CD4-positive, alpha-beta memory T cell (primary cell): ENCODE data around the gene TGFBR2. TPM values are rescaled to one million over a fixed set of nuclear protein-coding genes. Genes with fewer than 3 reads are reported as not detected.

Source experiments
- CTCF ChIA-PET: fragments of 350-600 bp; sonication (Branson Sonifier 250); formaldehyde crosslinking; loops from one replicate; lab custom pipeline; 2021; ENCODE audit warnings: inconsistent platforms; ENCODE audit not compliant: partially characterized antibody; lab: Charles Lee
- POLR2A ChIA-PET: fragments of 350-600 bp; sonication (Branson Sonifier 250); formaldehyde crosslinking; loops from one replicate; lab custom pipeline; 2021; ENCODE audit not compliant: partially characterized antibody; lab: Charles Lee
- DNase-seq, 5 donors: peaks; one replicate each; pipeline versions ENCODE4 v3.0.0 to v3.0.0-alpha.2; 2020 to 2022; ENCODE audit warnings: mixed read lengths in 1 of 5
- H3K27ac ChIP-seq: one replicate; pipeline ENCODE4 v1.7.0; 2013; ENCODE audit warnings: low read depth, low read length
- H3K27me3 ChIP-seq: 2 replicates; pipeline ENCODE4 v1.7.0; 2013; ENCODE audit warnings: mild to moderate bottlenecking, low read length, moderate library complexity; ENCODE audit not compliant: insufficient read depth
- H3K36me3 ChIP-seq: 2 replicates; pipeline ENCODE4 v1.7.0; 2013; ENCODE audit warnings: mild to moderate bottlenecking, low read length, moderate library complexity; ENCODE audit not compliant: insufficient read depth
- H3K4me1 ChIP-seq: 2 replicates; pipeline ENCODE4 v1.7.0; 2013; ENCODE audit warnings: mild to moderate bottlenecking, low read length, moderate library complexity; ENCODE audit not compliant: insufficient read depth
- H3K4me3 ChIP-seq, 2 donors: one replicate each; pipeline ENCODE4 v1.7.0; 2013; ENCODE audit warnings: low read length in 2 of 2, mild to moderate bottlenecking in 1 of 2
- H3K9me3 ChIP-seq, 2 donors: one replicate each; pipeline ENCODE4 v1.7.0; 2013; ENCODE audit warnings: low read length in 2 of 2, control low read depth in 1 of 2; ENCODE audit not compliant: control insufficient read depth in 1 of 2
- H3K27ac Mint-ChIP-seq, 7 donors: one replicate each; pipeline ENCODE4 v1.8.0; 2020 to 2021; ENCODE audit warnings: mixed read lengths in 7 of 7, mild to moderate bottlenecking in 6 of 7, inconsistent platforms in 3 of 7, moderate library complexity in 3 of 7
- H3K27me3 Mint-ChIP-seq, 2 donors: one replicate each; pipeline ENCODE4 v1.8.0; 2020 to 2021; ENCODE audit warnings: mixed read lengths in 2 of 2
- H3K36me3 Mint-ChIP-seq, 2 donors: one replicate each; pipeline ENCODE4 v1.8.0; 2020 to 2021; ENCODE audit warnings: mixed read lengths in 2 of 2, inconsistent platforms in 1 of 2, mild to moderate bottlenecking in 1 of 2
- H3K4me1 Mint-ChIP-seq, 4 donors: one replicate each; pipeline ENCODE4 v1.8.0; 2020 to 2021; ENCODE audit warnings: mixed read lengths in 4 of 4, mild to moderate bottlenecking in 1 of 4
- H3K4me3 Mint-ChIP-seq, 8 donors: one replicate each; pipeline ENCODE4 v1.8.0; 2020 to 2021; ENCODE audit warnings: mixed read lengths in 8 of 8, mild to moderate bottlenecking in 7 of 8, moderate library complexity in 6 of 8, inconsistent platforms in 3 of 8
- H3K9me3 Mint-ChIP-seq, 8 donors: one replicate each; pipeline ENCODE4 v1.8.0; 2020 to 2021; ENCODE audit warnings: mixed read lengths in 8 of 8, mild to moderate bottlenecking in 5 of 8, inconsistent platforms in 3 of 8, moderate library complexity in 1 of 8
- intact Hi-C: fragments of 100-400 bp; cut with micrococcal nuclease; formaldehyde crosslinking; loops from one replicate; pipeline ENCODE4 v1.15.1; 2023
- polyA plus RNA-seq, 2 donors: library from polyadenylated mRNA; unstranded; fragments of 300-500 nt; fragmentation: Illumina TruSeq; gene quantifications; one replicate each; pipeline ENCODE4 v1.2.3, GENCODE V29; 2021
- total RNA-seq, 2 experiments: library from RNA; stranded (reverse); gene quantifications; one replicate each; pipeline ENCODE4 v1.2.3, GENCODE V29; 2021

The TGFBR2 gene
- total and polyA plus RNA-seq, 4 experiments from 2014 or later: 58.7 to 110 (median 110) TPM

- no peaks in the 10 kb centered on the region for H3K9me3 Mint-ChIP-seq
- H3K27ac Mint-ChIP-seq: peak overlapping the region; percentile 40 to 89 (median 81)
- no peaks in the 10 kb centered on the region for H3K27me3 Mint-ChIP-seq
- POLR2A ChIA-PET: interaction anchor here (0.7 to 2.5 kb wide), 8 partner anchors 8 to 75 kb away, joined by 3 to 10 read pairs (median 4); partner anchors contain the start of gene TGFBR2
- Histone ChIP-seq H3K4me3 (no peak overlapping the region), H3K27me3 (no peaks in the 10 kb centered on the region), H3K27ac (no peak overlapping the region), H3K9me3 (no peaks in the 10 kb centered on the region), H3K36me3 (peaks cover 28% of the 10 kb centered on the region), H3K4me1 (peaks cover 87% of the 10 kb centered on the region)
- H3K4me3 Mint-ChIP-seq: peak overlapping the region in 7 of 8 donors; percentile 40 to 74 (median 58)
- peaks cover 76 to 83% of the 10 kb centered on the region in 2 donors for H3K36me3 Mint-ChIP-seq
- CTCF ChIA-PET: interaction anchor here (1.1 to 1.3 kb wide), 3 partner anchors 11 to 77 kb away, joined by 3 read pairs; no protein-coding TSS in a partner anchor
- peaks cover 65 to 97% (median 82%) of the 10 kb centered on the region in 4 donors for H3K4me1 Mint-ChIP-seq
- DNase-seq: no peak
- intact Hi-C loops: no loop called here
These were observed 75.3 kb downstream of the TGFBR2 start for GRCh38 chr3:30681649-30682211.

GRCh38 chr3:30682434-30683155 is 76.2 kb downstream of the TGFBR2 start:
- Histone ChIP-seq H3K4me1 (peaks cover 83% of the 10 kb centered on the region), H3K4me3 (no peak overlapping the region), H3K36me3 (peaks cover 28% of the 10 kb centered on the region), H3K27me3 (no peaks in the 10 kb centered on the region), H3K27ac (no peak overlapping the region), H3K9me3 (no peaks in the 10 kb centered on the region)
- Mint-ChIP-seq H3K9me3 (no peaks in the 10 kb centered on the region), H3K27me3 (no peaks in the 10 kb centered on the region), H3K4me1 (peaks cover 63 to 96% (median 81%) of the 10 kb centered on the region in 4 donors), H3K4me3 (peak overlapping the region in 4 of 8 donors; percentile 8 to 61 (median 42)), H3K36me3 (peaks cover 74 to 82% of the 10 kb centered on the region in 2 donors), H3K27ac (peak overlapping the region; percentile 40 to 89 (median 81))
- DNase-seq: no peak
- intact Hi-C loops: no loop called here
- ChIA-PET POLR2A (interaction anchor here (0.7 to 2.5 kb wide), 7 partner anchors 9 to 76 kb away, joined by 3 to 10 read pairs (median 4); partner anchors contain the start of gene TGFBR2), CTCF (interaction anchor here (1.1 to 1.3 kb wide), 2 partner anchors 53 to 78 kb away, joined by 3 read pairs; no protein-coding TSS in a partner anchor)

GRCh38 chr3:30683769-30684168 is 77.4 kb downstream of the TGFBR2 start:
- Histone ChIP-seq H3K27me3 (no peaks in the 10 kb centered on the region), H3K27ac (no peak overlapping the region), H3K36me3 (peaks cover 30% of the 10 kb centered on the region), H3K9me3 (no peaks in the 10 kb centered on the region), H3K4me3 (no peak overlapping the region), H3K4me1 (peaks cover 86% of the 10 kb centered on the region)
- H3K4me3 Mint-ChIP-seq: peak overlapping the region in 5 of 8 donors; percentile 7 to 71 (median 50)
- H3K4me1 Mint-ChIP-seq: peaks cover 66 to 97% (median 83%) of the 10 kb centered on the region in 4 donors
- H3K36me3 Mint-ChIP-seq: peaks cover 74 to 82% of the 10 kb centered on the region in 2 donors
- no peak for DNase-seq
- intact Hi-C loops: no loop called here
- H3K27ac Mint-ChIP-seq: peak overlapping the region; percentile 32 to 93 (median 80)
- no peaks in the 10 kb centered on the region for H3K9me3 Mint-ChIP-seq
- CTCF ChIA-PET: interaction anchor here (2.7 kb wide), 1 partner anchor 10 kb away, joined by 10 read pairs; no protein-coding TSS in a partner anchor
- no peaks in the 10 kb centered on the region for H3K27me3 Mint-ChIP-seq
- POLR2A ChIA-PET: interaction anchor here (1.4 to 3.5 kb wide), 2 partner anchors 18 to 26 kb away, joined by 3 to 12 read pairs; no protein-coding TSS in a partner anchor

- H3K36me3 Mint-ChIP-seq: peaks cover 74 to 82% of the 10 kb centered on the region in 2 donors
- DNase-seq: no peak
- Histone ChIP-seq H3K4me3 (no peak overlapping the region), H3K4me1 (peaks cover 86% of the 10 kb centered on the region), H3K27me3 (no peaks in the 10 kb centered on the region), H3K36me3 (peaks cover 30% of the 10 kb centered on the region), H3K27ac (no peak overlapping the region), H3K9me3 (no peaks in the 10 kb centered on the region)
- CTCF ChIA-PET: interaction anchor here (1.2 to 2.7 kb wide), 4 partner anchors 9 to 485 kb away, joined by 4 to 10 read pairs (median 6); no protein-coding TSS in a partner anchor
- POLR2A ChIA-PET: interaction anchor here (0.7 to 3.5 kb wide), 4 partner anchors 18 to 359 kb away, joined by 3 to 12 read pairs (median 3); no protein-coding TSS in a partner anchor
- H3K4me1 Mint-ChIP-seq: peaks cover 66 to 97% (median 83%) of the 10 kb centered on the region in 4 donors
- intact Hi-C loops: no loop called here
- H3K9me3 Mint-ChIP-seq: no peaks in the 10 kb centered on the region
- peak overlapping the region; percentile 54 to 93 (median 80) for H3K27ac Mint-ChIP-seq
- H3K27me3 Mint-ChIP-seq: no peaks in the 10 kb centered on the region
- peak overlapping the region in 2 of 8 donors; percentile 4 to 14 for H3K4me3 Mint-ChIP-seq
These were observed 78.0 kb downstream of the TGFBR2 start for GRCh38 chr3:30684356-30684755.

- no peaks in the 10 kb centered on the region for H3K27me3 ChIP-seq
- H3K9me3 ChIP-seq: no peaks in the 10 kb centered on the region
- Mint-ChIP-seq H3K9me3 (no peaks in the 10 kb centered on the region), H3K4me3 (peak overlapping the region in 3 of 8 donors; percentile 3 to 42 (median 17)), H3K36me3 (peaks cover 76 to 83% of the 10 kb centered on the region in 2 donors), H3K27ac (peak overlapping the region; percentile 9 to 93 (median 65)), H3K27me3 (no peaks in the 10 kb centered on the region), H3K4me1 (peaks cover 66 to 94% (median 80%) of the 10 kb centered on the region in 4 donors)
- no peak overlapping the region for H3K27ac ChIP-seq
- ChIA-PET POLR2A (interaction anchor here (0.6 to 3.5 kb wide), 5 partner anchors 8 to 40 kb away, joined by 3 to 12 read pairs (median 3); no protein-coding TSS in a partner anchor), CTCF (interaction anchor here (0.9 to 2.7 kb wide), 9 partner anchors 8 to 486 kb away, joined by 3 to 10 read pairs (median 4); no protein-coding TSS in a partner anchor)
- H3K4me3 ChIP-seq: no peak overlapping the region
- H3K36me3 ChIP-seq: peaks cover 34% of the 10 kb centered on the region
- intact Hi-C loops: no loop called here
- peaks cover 91% of the 10 kb centered on the region for H3K4me1 ChIP-seq
- DNase-seq: no peak
These were observed 78.9 kb downstream of the TGFBR2 start for GRCh38 chr3:30685267-30685667.

- Mint-ChIP-seq H3K27ac (peak overlapping the region; percentile 8 to 64 (median 13)), H3K4me3 (no peak overlapping the region), H3K4me1 (peaks cover 63 to 94% (median 79%) of the 10 kb centered on the region in 4 donors), H3K27me3 (no peaks in the 10 kb centered on the region), H3K9me3 (no peaks in the 10 kb centered on the region), H3K36me3 (peaks cover 75 to 84% of the 10 kb centered on the region in 2 donors)
- Histone ChIP-seq H3K4me1 (peaks cover 93% of the 10 kb centered on the region), H3K27me3 (no peaks in the 10 kb centered on the region), H3K4me3 (no peak overlapping the region), H3K9me3 (no peaks in the 10 kb centered on the region), H3K27ac (no peak overlapping the region), H3K36me3 (peaks cover 43% of the 10 kb centered on the region)
- intact Hi-C loops: no loop called here
- POLR2A ChIA-PET: interaction anchor here (1.0 to 3.5 kb wide), 3 partner anchors 9 to 44 kb away, joined by 3 to 12 read pairs (median 3); no protein-coding TSS in a partner anchor
- CTCF ChIA-PET: interaction anchor here (0.9 to 2.1 kb wide), 5 partner anchors 15 to 485 kb away, joined by 3 to 7 read pairs (median 3); no protein-coding TSS in a partner anchor
- no peak for DNase-seq
These were observed 79.8 kb downstream of the TGFBR2 start for GRCh38 chr3:30686176-30686575.
